Activated effector memory CD4-positive, alpha-beta T cell treated with Interleukin-2 at 50 U/mL for 16 hours (primary cell): ENCODE results near the gene CPSF2.
"Not testable (repeated sequence)": the region's sequence is repeated elsewhere in the genome, so short reads cannot be mapped to it uniquely, and the experiment has no call there.

Experiments used
- DNase-seq: peaks from one replicate; pipeline ENCODE4 v3.0.0-alpha.2; 2020

Gene CPSF2

GRCh38 chr14:92160619-92161018 lies 38.9 kb downstream of the CPSF2 start:
- no peak for DNase-seq

GRCh38 chr14:92161521-92161920 lies 39.8 kb downstream of the CPSF2 start:
- no peak for DNase-seq

GRCh38 chr14:92164958-92165357 lies 43.2 kb downstream of the CPSF2 start:
- DNase-seq: no peak

GRCh38 chr14:92173668-92174067 lies 51.9 kb downstream of the CPSF2 start:
- DNase-seq: no peak

GRCh38 chr14:92175811-92176210 lies 54.0 kb downstream of the CPSF2 start:
- no peak for DNase-seq

- no peak for DNase-seq
Observed at GRCh38 chr14:92176476-92176875, 54.7 kb downstream of the CPSF2 start.

- DNase-seq: not testable (repeated sequence)
Observed at GRCh38 chr14:92179178-92179577, 57.4 kb downstream of the CPSF2 start.

- no peak for DNase-seq
Observed at GRCh38 chr14:92185559-92185958, 63.8 kb downstream of the CPSF2 start.

- DNase-seq: not testable (repeated sequence)
Observed at GRCh38 chr14:92187616-92188015, 65.8 kb downstream of the CPSF2 start.

GRCh38 chr14:92190768-92191167 lies 69.0 kb downstream of the CPSF2 start:
- DNase-seq: no peak

GRCh38 chr14:92198804-92199203 lies 77.0 kb downstream of the CPSF2 start:
- DNase-seq: no peak

- no peak for DNase-seq
Observed at GRCh38 chr14:92199763-92200162, 78.0 kb downstream of the CPSF2 start.

- no peak for DNase-seq
Observed at GRCh38 chr14:92203116-92203515, 81.3 kb downstream of the CPSF2 start.

GRCh38 chr14:92204792-92205191 lies 83.0 kb downstream of the CPSF2 start:
- no peak for DNase-seq

- no peak for DNase-seq
Observed at GRCh38 chr14:92207012-92207927, 85.5 kb downstream of the CPSF2 start.

GRCh38 chr14:92207928-92208265 lies 86.1 kb downstream of the CPSF2 start:
- DNase-seq: no peak

GRCh38 chr14:92209141-92209540 lies 87.4 kb downstream of the CPSF2 start:
- DNase-seq: no peak

GRCh38 chr14:92213125-92213524 lies 91.4 kb downstream of the CPSF2 start:
- DNase-seq: not testable (repeated sequence)

- DNase-seq: no peak
Observed at GRCh38 chr14:92215579-92215978, 93.8 kb downstream of the CPSF2 start.

- DNase-seq: no peak
Observed at GRCh38 chr14:92217936-92218335, 96.2 kb downstream of the CPSF2 start.
